OCI-LY7 (cell line): Measurements from ENCODE around the gene ATP6V0A1.

Source experiments
- EZH2phosphoT487 ChIP-seq: fragments of 200-600 bp; sonication (generic); IDR thresholded peaks from 2 replicates; pipeline ENCODE4 v1.6.1; 2018; ENCODE audit warnings: low read depth, borderline replicate concordance, mild to moderate bottlenecking, mixed run types, antibody characterized with exemption, low read length, moderate library complexity, mixed read lengths
- TF ChIP-seq, protein P1 (sequence below): fragments of 200-600 bp; sonication (generic); conservative IDR thresholded peaks from 2 replicates; pipeline ENCODE4 v1.5.1; 2014; ENCODE audit warnings: mild to moderate bottlenecking, antibody characterized with exemption, low read length, moderate library complexity, mixed read lengths

- TF ChIP-seq, protein P1, sequence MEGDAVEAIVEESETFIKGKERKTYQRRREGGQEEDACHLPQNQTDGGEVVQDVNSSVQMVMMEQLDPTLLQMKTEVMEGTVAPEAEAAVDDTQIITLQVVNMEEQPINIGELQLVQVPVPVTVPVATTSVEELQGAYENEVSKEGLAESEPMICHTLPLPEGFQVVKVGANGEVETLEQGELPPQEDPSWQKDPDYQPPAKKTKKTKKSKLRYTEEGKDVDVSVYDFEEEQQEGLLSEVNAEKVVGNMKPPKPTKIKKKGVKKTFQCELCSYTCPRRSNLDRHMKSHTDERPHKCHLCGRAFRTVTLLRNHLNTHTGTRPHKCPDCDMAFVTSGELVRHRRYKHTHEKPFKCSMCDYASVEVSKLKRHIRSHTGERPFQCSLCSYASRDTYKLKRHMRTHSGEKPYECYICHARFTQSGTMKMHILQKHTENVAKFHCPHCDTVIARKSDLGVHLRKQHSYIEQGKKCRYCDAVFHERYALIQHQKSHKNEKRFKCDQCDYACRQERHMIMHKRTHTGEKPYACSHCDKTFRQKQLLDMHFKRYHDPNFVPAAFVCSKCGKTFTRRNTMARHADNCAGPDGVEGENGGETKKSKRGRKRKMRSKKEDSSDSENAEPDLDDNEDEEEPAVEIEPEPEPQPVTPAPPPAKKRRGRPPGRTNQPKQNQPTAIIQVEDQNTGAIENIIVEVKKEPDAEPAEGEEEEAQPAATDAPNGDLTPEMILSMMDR, result no peak
- no peak for TF ChIP-seq EZH2phosphoT487
Measured at GRCh38 chr17:42526031-42526444, 67.4 kb downstream of the ATP6V0A1 start.
